WTC11 (cell line): ENCODE measurements around the gene SPATA2L. TPM values are rescaled to one million over a fixed set of nuclear protein-coding genes. Genes with fewer than 3 reads are reported as not detected.

Experiments
- AFF4 ChIP-seq: sonication (generic); formaldehyde crosslinking; IDR thresholded peaks from 2 replicates; pipeline ENCODE4 v1.8.1; 2023; ENCODE audit warnings: mild to moderate bottlenecking, missing genetic modification reagents, borderline replicate concordance
- CREB1 ChIP-seq: sonication (generic); formaldehyde crosslinking; IDR thresholded peaks from 2 replicates; pipeline ENCODE4 v1.8.0; 2023; ENCODE audit warnings: mild to moderate bottlenecking, missing genetic modification reagents
- KAT7 ChIP-seq: sonication (generic); formaldehyde crosslinking; IDR thresholded peaks from 2 replicates; pipeline ENCODE4 v1.8.1; 2023; ENCODE audit warnings: missing genetic modification reagents, mild to moderate bottlenecking, borderline replicate concordance
- NFE2L1 ChIP-seq: sonication (generic); formaldehyde crosslinking; IDR thresholded peaks from 2 replicates; pipeline ENCODE4 v1.8.1; 2023; ENCODE audit warnings: missing genetic modification reagents
- NFYB ChIP-seq: sonication (generic); formaldehyde crosslinking; conservative IDR thresholded peaks from 2 replicates; pipeline ENCODE4 v1.8.0; 2022; ENCODE audit warnings: low read depth, missing genetic modification reagents
- NR3C1 ChIP-seq: sonication (generic); formaldehyde crosslinking; conservative IDR thresholded peaks from 2 replicates; pipeline ENCODE4 v1.8.1; 2023; ENCODE audit warnings: low read depth, mild to moderate bottlenecking, missing genetic modification reagents
- OVOL2 ChIP-seq: fragments of 250-450 bp; sonication (Bioruptor Pico); IDR thresholded peaks from 2 replicates; pipeline ENCODE4 v1.9.0; 2021; ENCODE audit warnings: mild to moderate bottlenecking, borderline replicate concordance
- ZNF121 ChIP-seq: sonication (generic); formaldehyde crosslinking; IDR thresholded peaks from 2 replicates; pipeline ENCODE4 v1.8.0; 2023; ENCODE audit warnings: missing genetic modification reagents
- ZNF138 ChIP-seq: sonication (generic); formaldehyde crosslinking; conservative IDR thresholded peaks from 2 replicates; pipeline ENCODE4 v1.8.1; 2022; ENCODE audit warnings: mild to moderate bottlenecking, moderate library complexity, missing genetic modification reagents
- ZNF423 ChIP-seq: fragments of 250-450 bp; sonication (Bioruptor Pico); IDR thresholded peaks from 2 replicates; pipeline ENCODE4 v2.1.2; 2022; ENCODE audit warnings: mild to moderate bottlenecking, moderate library complexity
- total RNA-seq: library from RNA; stranded (reverse); gene quantifications from 3 replicates; pipeline ENCODE4 v1.2.3, GENCODE V29; 2021
- TF ChIP-seq, protein P1 (sequence below): fragments of 250-450 bp; sonication (Bioruptor Pico); IDR thresholded peaks from 2 replicates; pipeline ENCODE4 v2.1.2; 2022; ENCODE audit warnings: mild to moderate bottlenecking, moderate library complexity
- TF ChIP-seq, protein P2 (sequence below): sonication (generic); formaldehyde crosslinking; IDR thresholded peaks from 2 replicates; pipeline ENCODE4 v1.8.1; 2023; ENCODE audit warnings: mild to moderate bottlenecking, missing genetic modification reagents
- TF ChIP-seq, protein P3 (sequence below): sonication (generic); formaldehyde crosslinking; IDR thresholded peaks from 2 replicates; pipeline ENCODE4 v1.8.0; 2022; ENCODE audit warnings: mild to moderate bottlenecking, missing genetic modification reagents
- TF ChIP-seq, protein P4 (sequence below): sonication (generic); formaldehyde crosslinking; conservative IDR thresholded peaks from 2 replicates; pipeline ENCODE4 v1.8.1; 2023; ENCODE audit warnings: mild to moderate bottlenecking, low read depth, missing genetic modification reagents, moderate library complexity
- TF ChIP-seq, protein P5 (sequence below): sonication (generic); formaldehyde crosslinking; IDR thresholded peaks from 2 replicates; pipeline ENCODE4 v1.8.0; 2023; ENCODE audit warnings: mild to moderate bottlenecking, missing genetic modification reagents
- TF ChIP-seq, protein P6 (sequence below): fragments of 250-450 bp; sonication (Bioruptor Pico); IDR thresholded peaks from 2 replicates; pipeline ENCODE4 v1.9.0; 2021; ENCODE audit warnings: mild to moderate bottlenecking, borderline replicate concordance
- TF ChIP-seq, protein P7 (sequence below): sonication (generic); formaldehyde crosslinking; IDR thresholded peaks from 2 replicates; pipeline ENCODE4 v1.8.1; 2023; ENCODE audit warnings: mild to moderate bottlenecking, moderate library complexity, missing genetic modification reagents

The SPATA2L gene
- total RNA-seq, 1 experiment from 2014 or later = 15.7 TPM

DNA sequence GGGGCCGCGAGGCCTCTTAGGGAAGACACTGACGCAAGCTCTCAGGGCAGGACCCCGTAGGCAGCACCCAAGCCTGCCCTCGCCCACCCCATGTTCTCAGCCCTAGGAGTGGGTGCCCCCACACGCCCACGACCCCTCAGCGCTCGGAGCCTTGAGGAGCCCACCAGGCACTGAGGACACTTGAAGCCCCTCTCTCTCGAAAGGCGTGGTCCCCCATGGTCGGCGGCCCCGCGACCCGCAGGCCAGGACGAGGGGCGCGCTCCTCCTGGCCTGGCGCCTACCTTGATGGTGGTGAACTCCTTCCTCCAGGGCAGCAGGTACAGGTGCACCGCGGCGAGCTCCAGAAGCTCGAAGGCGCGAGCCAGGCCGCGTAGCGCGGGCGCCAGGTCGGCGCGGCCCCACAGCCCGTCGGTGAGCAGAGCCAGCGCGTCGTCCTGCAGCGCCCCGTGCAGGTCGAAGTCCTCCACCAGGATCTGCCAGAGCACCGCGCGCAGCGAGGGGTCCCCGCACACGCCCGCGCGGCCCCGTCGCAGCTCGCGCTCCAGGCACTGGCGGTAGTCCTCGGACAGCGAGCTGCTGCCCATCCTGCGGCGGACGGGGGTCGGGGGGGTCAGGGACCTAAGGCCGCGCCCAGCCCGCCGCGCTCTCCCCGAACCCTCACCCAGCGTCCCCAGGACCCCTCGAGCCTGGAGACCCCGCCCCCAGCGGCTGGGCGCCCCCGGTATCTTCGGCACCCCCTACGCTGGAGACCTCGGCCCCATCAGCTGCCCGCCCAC is 668 bp downstream of the SPATA2L start (continued):
- no peak for TF ChIP-seq AFF4 (CRISPR knock-in tag)
- no peak for TF ChIP-seq ZNF138 (CRISPR knock-in tag)
- TF ChIP-seq, protein P1, sequence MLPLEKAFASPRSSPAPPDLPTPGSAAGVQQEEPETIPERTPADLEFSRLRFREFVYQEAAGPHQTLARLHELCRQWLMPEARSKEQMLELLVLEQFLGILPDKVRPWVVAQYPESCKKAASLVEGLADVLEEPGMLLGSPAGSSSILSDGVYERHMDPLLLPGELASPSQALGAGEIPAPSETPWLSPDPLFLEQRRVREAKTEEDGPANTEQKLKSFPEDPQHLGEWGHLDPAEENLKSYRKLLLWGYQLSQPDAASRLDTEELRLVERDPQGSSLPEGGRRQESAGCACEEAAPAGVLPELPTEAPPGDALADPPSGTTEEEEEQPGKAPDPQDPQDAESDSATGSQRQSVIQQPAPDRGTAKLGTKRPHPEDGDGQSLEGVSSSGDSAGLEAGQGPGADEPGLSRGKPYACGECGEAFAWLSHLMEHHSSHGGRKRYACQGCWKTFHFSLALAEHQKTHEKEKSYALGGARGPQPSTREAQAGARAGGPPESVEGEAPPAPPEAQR (CRISPR knock-in tag) = no peak
- no peak for TF ChIP-seq NFYB (CRISPR knock-in tag)
- TF ChIP-seq, protein P2, sequence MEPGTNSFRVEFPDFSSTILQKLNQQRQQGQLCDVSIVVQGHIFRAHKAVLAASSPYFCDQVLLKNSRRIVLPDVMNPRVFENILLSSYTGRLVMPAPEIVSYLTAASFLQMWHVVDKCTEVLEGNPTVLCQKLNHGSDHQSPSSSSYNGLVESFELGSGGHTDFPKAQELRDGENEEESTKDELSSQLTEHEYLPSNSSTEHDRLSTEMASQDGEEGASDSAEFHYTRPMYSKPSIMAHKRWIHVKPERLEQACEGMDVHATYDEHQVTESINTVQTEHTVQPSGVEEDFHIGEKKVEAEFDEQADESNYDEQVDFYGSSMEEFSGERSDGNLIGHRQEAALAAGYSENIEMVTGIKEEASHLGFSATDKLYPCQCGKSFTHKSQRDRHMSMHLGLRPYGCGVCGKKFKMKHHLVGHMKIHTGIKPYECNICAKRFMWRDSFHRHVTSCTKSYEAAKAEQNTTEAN (CRISPR knock-in tag) = no peak
- TF ChIP-seq, protein P3, sequence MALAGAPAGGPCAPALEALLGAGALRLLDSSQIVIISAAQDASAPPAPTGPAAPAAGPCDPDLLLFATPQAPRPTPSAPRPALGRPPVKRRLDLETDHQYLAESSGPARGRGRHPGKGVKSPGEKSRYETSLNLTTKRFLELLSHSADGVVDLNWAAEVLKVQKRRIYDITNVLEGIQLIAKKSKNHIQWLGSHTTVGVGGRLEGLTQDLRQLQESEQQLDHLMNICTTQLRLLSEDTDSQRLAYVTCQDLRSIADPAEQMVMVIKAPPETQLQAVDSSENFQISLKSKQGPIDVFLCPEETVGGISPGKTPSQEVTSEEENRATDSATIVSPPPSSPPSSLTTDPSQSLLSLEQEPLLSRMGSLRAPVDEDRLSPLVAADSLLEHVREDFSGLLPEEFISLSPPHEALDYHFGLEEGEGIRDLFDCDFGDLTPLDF (CRISPR knock-in tag) = no peak
- TF ChIP-seq ZNF423 (CRISPR knock-in tag) = no peak
- TF ChIP-seq ZNF121 (CRISPR knock-in tag) = 0 out of 2 replicates have a peak, but pooled peaks have one; percentile 8
- TF ChIP-seq, protein P4, sequence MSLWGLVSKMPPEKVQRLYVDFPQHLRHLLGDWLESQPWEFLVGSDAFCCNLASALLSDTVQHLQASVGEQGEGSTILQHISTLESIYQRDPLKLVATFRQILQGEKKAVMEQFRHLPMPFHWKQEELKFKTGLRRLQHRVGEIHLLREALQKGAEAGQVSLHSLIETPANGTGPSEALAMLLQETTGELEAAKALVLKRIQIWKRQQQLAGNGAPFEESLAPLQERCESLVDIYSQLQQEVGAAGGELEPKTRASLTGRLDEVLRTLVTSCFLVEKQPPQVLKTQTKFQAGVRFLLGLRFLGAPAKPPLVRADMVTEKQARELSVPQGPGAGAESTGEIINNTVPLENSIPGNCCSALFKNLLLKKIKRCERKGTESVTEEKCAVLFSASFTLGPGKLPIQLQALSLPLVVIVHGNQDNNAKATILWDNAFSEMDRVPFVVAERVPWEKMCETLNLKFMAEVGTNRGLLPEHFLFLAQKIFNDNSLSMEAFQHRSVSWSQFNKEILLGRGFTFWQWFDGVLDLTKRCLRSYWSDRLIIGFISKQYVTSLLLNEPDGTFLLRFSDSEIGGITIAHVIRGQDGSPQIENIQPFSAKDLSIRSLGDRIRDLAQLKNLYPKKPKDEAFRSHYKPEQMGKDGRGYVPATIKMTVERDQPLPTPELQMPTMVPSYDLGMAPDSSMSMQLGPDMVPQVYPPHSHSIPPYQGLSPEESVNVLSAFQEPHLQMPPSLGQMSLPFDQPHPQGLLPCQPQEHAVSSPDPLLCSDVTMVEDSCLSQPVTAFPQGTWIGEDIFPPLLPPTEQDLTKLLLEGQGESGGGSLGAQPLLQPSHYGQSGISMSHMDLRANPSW = no peak
- TF ChIP-seq, protein P5, sequence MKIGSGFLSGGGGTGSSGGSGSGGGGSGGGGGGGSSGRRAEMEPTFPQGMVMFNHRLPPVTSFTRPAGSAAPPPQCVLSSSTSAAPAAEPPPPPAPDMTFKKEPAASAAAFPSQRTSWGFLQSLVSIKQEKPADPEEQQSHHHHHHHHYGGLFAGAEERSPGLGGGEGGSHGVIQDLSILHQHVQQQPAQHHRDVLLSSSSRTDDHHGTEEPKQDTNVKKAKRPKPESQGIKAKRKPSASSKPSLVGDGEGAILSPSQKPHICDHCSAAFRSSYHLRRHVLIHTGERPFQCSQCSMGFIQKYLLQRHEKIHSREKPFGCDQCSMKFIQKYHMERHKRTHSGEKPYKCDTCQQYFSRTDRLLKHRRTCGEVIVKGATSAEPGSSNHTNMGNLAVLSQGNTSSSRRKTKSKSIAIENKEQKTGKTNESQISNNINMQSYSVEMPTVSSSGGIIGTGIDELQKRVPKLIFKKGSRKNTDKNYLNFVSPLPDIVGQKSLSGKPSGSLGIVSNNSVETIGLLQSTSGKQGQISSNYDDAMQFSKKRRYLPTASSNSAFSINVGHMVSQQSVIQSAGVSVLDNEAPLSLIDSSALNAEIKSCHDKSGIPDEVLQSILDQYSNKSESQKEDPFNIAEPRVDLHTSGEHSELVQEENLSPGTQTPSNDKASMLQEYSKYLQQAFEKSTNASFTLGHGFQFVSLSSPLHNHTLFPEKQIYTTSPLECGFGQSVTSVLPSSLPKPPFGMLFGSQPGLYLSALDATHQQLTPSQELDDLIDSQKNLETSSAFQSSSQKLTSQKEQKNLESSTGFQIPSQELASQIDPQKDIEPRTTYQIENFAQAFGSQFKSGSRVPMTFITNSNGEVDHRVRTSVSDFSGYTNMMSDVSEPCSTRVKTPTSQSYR = 0 out of 2 replicates have a peak, but pooled peaks have one; percentile 3
- TF ChIP-seq OVOL2 (CRISPR knock-in tag) = no peak
- no peak for TF ChIP-seq CREB1 (CRISPR knock-in tag)
- peak; percentile 35; the same call in 1 of the 2 replicates for TF ChIP-seq KAT7 (CRISPR knock-in tag)
- TF ChIP-seq, protein P6, sequence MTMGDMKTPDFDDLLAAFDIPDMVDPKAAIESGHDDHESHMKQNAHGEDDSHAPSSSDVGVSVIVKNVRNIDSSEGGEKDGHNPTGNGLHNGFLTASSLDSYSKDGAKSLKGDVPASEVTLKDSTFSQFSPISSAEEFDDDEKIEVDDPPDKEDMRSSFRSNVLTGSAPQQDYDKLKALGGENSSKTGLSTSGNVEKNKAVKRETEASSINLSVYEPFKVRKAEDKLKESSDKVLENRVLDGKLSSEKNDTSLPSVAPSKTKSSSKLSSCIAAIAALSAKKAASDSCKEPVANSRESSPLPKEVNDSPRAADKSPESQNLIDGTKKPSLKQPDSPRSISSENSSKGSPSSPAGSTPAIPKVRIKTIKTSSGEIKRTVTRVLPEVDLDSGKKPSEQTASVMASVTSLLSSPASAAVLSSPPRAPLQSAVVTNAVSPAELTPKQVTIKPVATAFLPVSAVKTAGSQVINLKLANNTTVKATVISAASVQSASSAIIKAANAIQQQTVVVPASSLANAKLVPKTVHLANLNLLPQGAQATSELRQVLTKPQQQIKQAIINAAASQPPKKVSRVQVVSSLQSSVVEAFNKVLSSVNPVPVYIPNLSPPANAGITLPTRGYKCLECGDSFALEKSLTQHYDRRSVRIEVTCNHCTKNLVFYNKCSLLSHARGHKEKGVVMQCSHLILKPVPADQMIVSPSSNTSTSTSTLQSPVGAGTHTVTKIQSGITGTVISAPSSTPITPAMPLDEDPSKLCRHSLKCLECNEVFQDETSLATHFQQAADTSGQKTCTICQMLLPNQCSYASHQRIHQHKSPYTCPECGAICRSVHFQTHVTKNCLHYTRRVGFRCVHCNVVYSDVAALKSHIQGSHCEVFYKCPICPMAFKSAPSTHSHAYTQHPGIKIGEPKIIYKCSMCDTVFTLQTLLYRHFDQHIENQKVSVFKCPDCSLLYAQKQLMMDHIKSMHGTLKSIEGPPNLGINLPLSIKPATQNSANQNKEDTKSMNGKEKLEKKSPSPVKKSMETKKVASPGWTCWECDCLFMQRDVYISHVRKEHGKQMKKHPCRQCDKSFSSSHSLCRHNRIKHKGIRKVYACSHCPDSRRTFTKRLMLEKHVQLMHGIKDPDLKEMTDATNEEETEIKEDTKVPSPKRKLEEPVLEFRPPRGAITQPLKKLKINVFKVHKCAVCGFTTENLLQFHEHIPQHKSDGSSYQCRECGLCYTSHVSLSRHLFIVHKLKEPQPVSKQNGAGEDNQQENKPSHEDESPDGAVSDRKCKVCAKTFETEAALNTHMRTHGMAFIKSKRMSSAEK (CRISPR knock-in tag) = no peak
- TF ChIP-seq NR3C1 (CRISPR knock-in tag) = no peak
- TF ChIP-seq, protein P7, sequence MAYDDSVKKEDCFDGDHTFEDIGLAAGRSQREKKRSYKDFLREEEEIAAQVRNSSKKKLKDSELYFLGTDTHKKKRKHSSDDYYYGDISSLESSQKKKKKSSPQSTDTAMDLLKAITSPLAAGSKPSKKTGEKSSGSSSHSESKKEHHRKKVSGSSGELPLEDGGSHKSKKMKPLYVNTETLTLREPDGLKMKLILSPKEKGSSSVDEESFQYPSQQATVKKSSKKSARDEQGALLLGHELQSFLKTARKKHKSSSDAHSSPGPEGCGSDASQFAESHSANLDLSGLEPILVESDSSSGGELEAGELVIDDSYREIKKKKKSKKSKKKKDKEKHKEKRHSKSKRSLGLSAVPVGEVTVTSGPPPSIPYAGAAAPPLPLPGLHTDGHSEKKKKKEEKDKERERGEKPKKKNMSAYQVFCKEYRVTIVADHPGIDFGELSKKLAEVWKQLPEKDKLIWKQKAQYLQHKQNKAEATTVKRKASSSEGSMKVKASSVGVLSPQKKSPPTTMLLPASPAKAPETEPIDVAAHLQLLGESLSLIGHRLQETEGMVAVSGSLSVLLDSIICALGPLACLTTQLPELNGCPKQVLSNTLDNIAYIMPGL = peak; percentile 98
- TF ChIP-seq NFE2L1 = no peak
